OCI-LY3 (cell line): ENCODE results near the gene RALY.

Experiments used
- H2AFZ ChIP-seq: fragments of 200-600, 300-600 bp; shearing (Covaris generic); 2 replicates; pipeline ENCODE4 v1.6.0; 2014; ENCODE audit warnings: antibody characterized with exemption, low read depth, low read length
- H3K27ac ChIP-seq: fragments of 200-600, 300-600 bp; sonication (generic); 2 replicates; pipeline ENCODE4 v1.5.1; 2014; ENCODE audit warnings: mild to moderate bottlenecking, low read length, moderate library complexity, mixed read lengths
- H3K27me3 ChIP-seq: fragments of 200-600, 300-600 bp; sonication (generic); 2 replicates; pipeline ENCODE4 v1.6.1; 2014; ENCODE audit warnings: low read depth, low read length, mixed read lengths
- H3K36me3 ChIP-seq: fragments of 200-600, 300-600 bp; sonication (generic); replicated peaks from 2 replicates; pipeline ENCODE3; 2014; ENCODE audit warnings: low read depth, low read length, mixed read lengths
- H3K4me1 ChIP-seq: fragments of 300-600, 200-600 bp; sonication (generic); 2 replicates; pipeline ENCODE4 v1.6.1; 2014; ENCODE audit warnings: low read length, mixed read lengths
- H3K4me2 ChIP-seq: fragments of 200-600, 300-600 bp; sonication (generic); 2 replicates; pipeline ENCODE4 v1.6.1; 2014; ENCODE audit warnings: low read length, mixed read lengths
- H3K4me3 ChIP-seq: fragments of 300-600, 200-600 bp; sonication (generic); 2 replicates; pipeline ENCODE4 v1.5.1; 2014; ENCODE audit warnings: antibody characterized with exemption, mild to moderate bottlenecking, low read length, moderate library complexity
- H3K79me2 ChIP-seq: fragments of 300-600, 200-600 bp; shearing (Covaris generic); 2 replicates; pipeline ENCODE4 v1.6.1; 2014; ENCODE audit warnings: mild to moderate bottlenecking, low read length, mixed read lengths
- H3K9ac ChIP-seq: fragments of 300-600, 200-600 bp; shearing (Covaris generic); 2 replicates; pipeline ENCODE4 v1.6.0; 2014; ENCODE audit warnings: mild to moderate bottlenecking, low read length, moderate library complexity
- H3K9me3 ChIP-seq: fragments of 200-600, 300-600 bp; shearing (Covaris generic); 2 replicates; pipeline ENCODE4 v1.6.1; 2014; ENCODE audit warnings: low read length, mixed read lengths; ENCODE audit not compliant: insufficient read depth
- H4K20me1 ChIP-seq: fragments of 200-600, 300-600 bp; sonication (generic); 2 replicates; pipeline ENCODE4 v1.6.1; 2016; ENCODE audit warnings: low read length, mixed read lengths; ENCODE audit not compliant: insufficient read depth
- EZH2phosphoT487 ChIP-seq: fragments of 200-600 bp; shearing (Covaris generic); IDR thresholded peaks from 2 replicates; pipeline ENCODE4 v1.6.1; 2018; ENCODE audit warnings: antibody characterized with exemption, mixed run types, low read depth
- TF ChIP-seq, protein P1 (sequence below): fragments of 200-600, 300-600 bp; sonication (generic); IDR thresholded peaks from 2 replicates; pipeline ENCODE4 v1.5.1; 2014; ENCODE audit warnings: antibody characterized with exemption, low read length, low read depth

The RALY gene

GRCh38 chr20:34049389-34049788, 55.7 kb downstream of the RALY start:
- peaks cover 3% of the 10 kb centered on the region for H3K36me3 ChIP-seq
- H3K9me3 ChIP-seq: no peaks in the 10 kb centered on the region
- H3K9ac ChIP-seq: no peak overlapping the region
- no peaks in the 10 kb centered on the region for H3K4me1 ChIP-seq
- H3K79me2 ChIP-seq: peaks cover 80% of the 10 kb centered on the region
- no peak for TF ChIP-seq EZH2phosphoT487
- TF ChIP-seq, protein P1, sequence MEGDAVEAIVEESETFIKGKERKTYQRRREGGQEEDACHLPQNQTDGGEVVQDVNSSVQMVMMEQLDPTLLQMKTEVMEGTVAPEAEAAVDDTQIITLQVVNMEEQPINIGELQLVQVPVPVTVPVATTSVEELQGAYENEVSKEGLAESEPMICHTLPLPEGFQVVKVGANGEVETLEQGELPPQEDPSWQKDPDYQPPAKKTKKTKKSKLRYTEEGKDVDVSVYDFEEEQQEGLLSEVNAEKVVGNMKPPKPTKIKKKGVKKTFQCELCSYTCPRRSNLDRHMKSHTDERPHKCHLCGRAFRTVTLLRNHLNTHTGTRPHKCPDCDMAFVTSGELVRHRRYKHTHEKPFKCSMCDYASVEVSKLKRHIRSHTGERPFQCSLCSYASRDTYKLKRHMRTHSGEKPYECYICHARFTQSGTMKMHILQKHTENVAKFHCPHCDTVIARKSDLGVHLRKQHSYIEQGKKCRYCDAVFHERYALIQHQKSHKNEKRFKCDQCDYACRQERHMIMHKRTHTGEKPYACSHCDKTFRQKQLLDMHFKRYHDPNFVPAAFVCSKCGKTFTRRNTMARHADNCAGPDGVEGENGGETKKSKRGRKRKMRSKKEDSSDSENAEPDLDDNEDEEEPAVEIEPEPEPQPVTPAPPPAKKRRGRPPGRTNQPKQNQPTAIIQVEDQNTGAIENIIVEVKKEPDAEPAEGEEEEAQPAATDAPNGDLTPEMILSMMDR: no peak
- no peaks in the 10 kb centered on the region for H3K27me3 ChIP-seq
- H2AFZ ChIP-seq: no peak overlapping the region
- H3K27ac ChIP-seq: no peak overlapping the region
- no peak overlapping the region for H3K4me2 ChIP-seq
- peaks cover 91% of the 10 kb centered on the region for H4K20me1 ChIP-seq
- H3K4me3 ChIP-seq: no peak overlapping the region

GRCh38 chr20:34049897-34050695, 56.4 kb downstream of the RALY start:
- H3K79me2 ChIP-seq: peaks cover 79% of the 10 kb centered on the region
- no peak overlapping the region for H3K27ac ChIP-seq
- no peaks in the 10 kb centered on the region for H3K36me3 ChIP-seq
- no peaks in the 10 kb centered on the region for H3K27me3 ChIP-seq
- no peak for TF ChIP-seq EZH2phosphoT487
- TF ChIP-seq, protein P1: no peak
- no peak overlapping the region for H3K9ac ChIP-seq
- no peak overlapping the region for H3K4me2 ChIP-seq
- peaks cover 90% of the 10 kb centered on the region for H4K20me1 ChIP-seq
- no peaks in the 10 kb centered on the region for H3K9me3 ChIP-seq
- H2AFZ ChIP-seq: no peak overlapping the region
- no peaks in the 10 kb centered on the region for H3K4me1 ChIP-seq
- H3K4me3 ChIP-seq: no peak overlapping the region

GRCh38 chr20:34052414-34052813, 58.7 kb downstream of the RALY start:
- no peak for TF ChIP-seq EZH2phosphoT487
- TF ChIP-seq, protein P1: no peak
- H2AFZ ChIP-seq: no peak overlapping the region
- peaks cover 82% of the 10 kb centered on the region for H3K79me2 ChIP-seq
- no peaks in the 10 kb centered on the region for H3K4me1 ChIP-seq
- no peaks in the 10 kb centered on the region for H3K9me3 ChIP-seq
- no peak overlapping the region for H3K9ac ChIP-seq
- no peaks in the 10 kb centered on the region for H3K27me3 ChIP-seq
- H3K4me2 ChIP-seq: no peak overlapping the region
- no peaks in the 10 kb centered on the region for H3K36me3 ChIP-seq
- H3K27ac ChIP-seq: no peak overlapping the region
- H4K20me1 ChIP-seq: peaks cover 86% of the 10 kb centered on the region
- H3K4me3 ChIP-seq: no peak overlapping the region

GRCh38 chr20:34055290-34055689, 61.6 kb downstream of the RALY start:
- Histone ChIP-seq H3K27ac (no peak overlapping the region), H3K4me1 (no peaks in the 10 kb centered on the region), H3K27me3 (no peaks in the 10 kb centered on the region), H3K4me2 (no peak overlapping the region), H3K9ac (no peak overlapping the region), H3K9me3 (no peaks in the 10 kb centered on the region), H3K79me2 (peaks cover 77% of the 10 kb centered on the region), H4K20me1 (peaks cover 89% of the 10 kb centered on the region), H3K4me3 (no peak overlapping the region), H2AFZ (no peak overlapping the region), H3K36me3 (peaks cover 2% of the 10 kb centered on the region)
- TF ChIP-seq, protein P1: no peak
- no peak for TF ChIP-seq EZH2phosphoT487
